ENCODE measurements around the gene PIGR.

PIGR gene

GRCh38 chr1:206958144-206958543 is 11.9 kb upstream of the PIGR start:
- DNase-seq (ENCODE audit: low read depth) = no peak

DNA sequence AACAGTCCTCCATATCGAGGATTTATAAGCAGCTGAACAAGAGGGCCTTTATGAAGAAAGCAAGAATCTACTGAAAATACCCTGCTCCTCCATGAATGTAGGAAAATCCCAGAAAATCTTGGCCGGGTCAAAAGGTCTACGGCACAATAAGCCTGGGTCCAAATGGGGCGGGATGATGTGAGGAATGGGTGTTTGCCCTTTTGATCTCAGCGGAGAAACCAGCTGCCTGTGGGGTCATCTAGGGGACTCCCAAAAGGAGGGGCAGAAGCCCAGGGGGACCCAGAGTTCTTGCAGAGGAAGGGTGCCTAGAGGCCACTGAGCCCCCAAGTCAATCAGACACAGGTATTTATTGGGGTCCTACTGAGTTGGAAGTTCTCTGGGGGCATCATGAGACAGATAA is 11.4 kb upstream of the PIGR start:
- DNase-seq (ENCODE audit: low read depth) = no peak

DNA sequence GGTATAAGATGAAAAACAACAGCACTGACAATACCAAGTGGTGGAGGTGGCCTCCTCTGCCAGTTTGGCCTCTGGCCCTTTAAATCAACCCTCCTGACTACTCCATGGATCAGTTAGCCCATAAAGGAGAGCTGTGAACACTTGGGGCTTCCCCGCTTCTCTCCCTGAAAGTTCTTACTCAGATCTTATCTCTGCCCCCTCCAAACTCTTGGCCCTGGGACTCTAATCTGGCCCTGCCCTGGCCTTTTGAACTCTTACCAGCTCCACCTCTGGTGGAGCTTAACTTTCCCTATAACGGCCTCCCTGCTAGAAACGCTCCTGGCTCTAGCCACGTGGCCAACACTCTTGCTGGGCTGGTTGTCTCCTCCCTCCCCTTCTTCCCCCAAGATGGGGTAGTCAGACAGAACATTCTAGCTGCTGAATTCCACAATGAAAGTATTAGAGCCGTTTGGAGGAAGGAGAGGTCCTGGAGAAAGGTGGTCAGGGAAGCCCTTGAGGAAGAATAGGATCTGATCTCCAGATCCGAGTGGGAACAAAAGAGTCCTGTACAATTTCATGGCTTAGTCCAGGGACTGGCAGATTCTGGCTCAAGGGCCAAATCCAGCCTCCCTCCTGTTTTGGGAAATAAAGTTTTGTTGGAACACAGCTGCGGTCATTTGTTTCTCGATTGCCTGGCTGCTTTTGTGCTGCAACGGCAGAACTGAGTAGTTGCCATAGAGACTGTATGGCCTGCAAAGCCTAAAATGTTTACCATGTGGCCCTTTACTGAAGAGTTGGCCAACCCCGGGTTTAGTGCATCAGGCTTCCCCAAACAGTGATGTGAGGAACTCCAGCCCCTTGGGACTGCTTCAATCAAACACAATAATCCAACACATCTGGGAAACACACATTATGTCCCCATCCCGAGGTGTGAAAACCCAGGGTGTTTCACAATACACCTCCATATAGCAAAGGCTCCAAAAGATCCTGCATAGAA is 9.5 kb upstream of the PIGR start:
- no peak for DNase-seq (ENCODE audit: low read depth)

DNA sequence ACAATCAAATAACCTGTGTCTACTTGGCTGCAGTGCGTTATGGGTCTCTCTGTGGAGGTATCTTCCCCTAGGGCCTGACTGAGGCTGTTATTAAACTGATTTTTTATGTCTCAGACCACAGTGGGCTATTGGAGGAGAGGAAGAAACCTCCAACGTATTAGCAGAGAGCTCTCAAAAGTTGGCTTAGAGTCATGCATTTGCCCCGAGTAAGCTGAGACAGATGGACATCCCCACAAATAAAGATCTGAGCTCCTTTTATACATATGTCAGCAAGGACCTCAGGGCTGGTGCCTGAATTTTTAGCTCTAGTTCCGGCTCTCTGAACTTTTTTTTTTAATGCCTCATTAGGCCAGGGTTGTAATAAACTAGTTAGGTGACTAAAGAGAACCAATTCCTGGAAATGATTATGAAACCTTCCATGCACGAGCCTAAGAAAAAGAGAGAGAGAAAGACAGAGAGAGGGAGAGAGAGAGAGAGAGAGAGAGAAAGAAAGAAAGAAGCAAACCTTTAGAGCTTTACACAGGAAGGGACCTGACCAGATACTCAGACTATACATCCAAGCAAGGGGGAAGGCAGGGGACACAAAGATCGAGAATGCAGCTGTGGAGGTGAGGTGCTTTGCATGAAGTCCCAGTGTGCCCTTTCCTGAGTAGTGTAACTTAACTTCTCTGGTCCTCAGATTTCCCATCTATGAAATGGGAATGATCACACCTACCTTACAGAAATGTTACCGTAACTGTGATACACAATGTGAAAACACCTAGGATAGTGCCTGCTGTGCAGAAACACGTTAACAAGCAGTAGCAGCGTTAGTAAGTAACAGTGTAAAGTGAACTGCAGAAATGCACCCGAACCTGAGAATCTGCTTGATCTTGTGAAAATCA is 8.4 kb upstream of the PIGR start:
- DNase-seq (ENCODE audit: low read depth) = no peak

DNA sequence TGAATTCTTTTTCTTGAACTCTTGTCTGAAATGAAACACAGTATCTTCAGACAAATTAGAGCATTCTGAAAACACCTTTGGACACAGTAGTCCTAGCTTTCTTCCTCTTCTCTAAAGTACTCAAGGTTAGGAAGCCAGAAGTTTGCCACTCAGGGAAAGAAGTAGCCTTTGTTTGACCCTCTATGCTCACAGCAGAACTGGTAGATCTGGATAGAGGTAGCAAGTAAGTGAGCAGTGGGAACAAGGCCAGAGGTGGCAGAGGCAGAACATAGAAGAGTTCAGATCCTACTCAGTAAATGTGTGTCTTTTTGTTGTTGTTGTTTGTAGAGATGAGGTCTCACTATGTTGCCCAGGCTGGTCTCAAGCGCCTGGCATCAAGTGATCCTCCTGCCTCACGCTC is 7.4 kb upstream of the PIGR start:
- DNase-seq (ENCODE audit: low read depth) = no peak

DNA sequence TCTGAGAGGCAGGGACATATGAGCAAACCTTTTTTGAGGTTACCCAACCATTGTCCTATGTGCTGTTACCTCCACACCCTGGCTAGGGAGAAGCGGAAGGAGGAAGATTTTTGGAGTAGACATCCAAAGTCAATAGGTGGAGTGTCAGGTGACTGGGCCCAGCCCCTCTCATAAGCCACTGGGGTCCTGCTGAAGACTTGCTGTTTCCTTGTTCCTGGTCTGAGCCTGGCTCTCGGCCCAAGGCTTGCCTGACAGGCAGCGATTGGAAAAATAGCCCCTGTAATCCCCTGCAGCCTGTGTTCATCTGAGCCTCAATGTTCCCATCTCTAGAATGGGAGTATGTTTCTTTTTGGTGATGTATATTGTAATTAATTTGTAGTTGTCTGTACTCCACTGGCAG is 6.9 kb upstream of the PIGR start:
- DNase-seq (ENCODE audit: low read depth) = no peak

DNA sequence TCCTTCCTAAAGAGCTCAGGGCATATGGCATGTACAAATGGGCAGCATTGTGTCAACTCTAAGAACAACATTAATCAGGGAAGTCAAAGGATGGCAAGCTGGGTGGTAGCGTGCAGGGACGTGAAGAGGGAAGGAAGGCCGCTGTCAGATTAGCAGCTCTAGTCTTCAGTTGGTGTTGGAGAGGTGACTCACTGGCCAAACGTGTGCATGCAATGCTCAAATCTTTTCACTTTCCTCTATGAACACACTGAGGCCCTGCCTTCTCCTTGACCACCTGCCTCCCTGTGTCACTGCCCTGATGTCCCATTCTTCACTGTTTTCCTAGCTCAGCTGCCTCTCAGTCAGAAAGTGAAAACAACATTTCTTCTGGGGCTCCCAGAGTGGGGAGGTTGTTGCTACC is 5.9 kb upstream of the PIGR start:
- DNase-seq (ENCODE audit: low read depth) = no peak

DNA sequence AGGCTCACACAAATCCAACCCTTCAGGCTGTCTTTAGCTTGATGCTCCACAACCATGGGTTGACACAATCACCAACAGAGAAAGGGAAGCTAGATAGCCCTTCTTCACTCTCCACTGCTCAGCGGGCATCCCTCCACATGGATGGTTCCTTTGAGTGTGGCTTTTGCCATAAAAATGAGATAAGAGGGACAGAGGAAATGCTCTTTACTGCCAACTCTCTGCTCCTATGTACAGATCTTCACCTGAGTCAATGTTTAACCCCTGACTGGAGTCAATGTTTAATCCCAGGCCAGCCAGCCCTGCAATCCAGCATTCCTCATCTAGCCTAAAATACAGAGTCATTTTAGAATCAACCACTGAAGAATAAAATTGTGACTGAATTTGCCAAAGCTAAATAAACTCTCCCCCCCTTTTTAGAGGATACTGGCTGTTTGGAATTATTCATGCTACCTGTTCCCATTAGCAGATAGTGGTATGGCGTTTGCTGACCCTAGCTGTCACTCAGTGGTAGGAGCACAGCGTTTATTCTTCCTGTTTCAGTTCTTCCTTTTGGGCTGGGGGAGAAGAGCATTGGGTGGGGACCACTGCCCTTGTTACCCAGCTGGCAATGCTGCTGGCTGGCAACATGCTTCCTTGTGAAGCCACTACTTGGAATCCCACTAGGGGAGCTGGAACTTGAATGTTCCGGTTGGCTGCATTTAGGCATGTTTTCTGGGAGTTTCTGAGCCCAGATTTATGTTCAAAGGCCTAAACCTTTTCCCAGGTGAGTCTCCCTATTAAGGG is 5.2 kb upstream of the PIGR start:
- no peak for DNase-seq (ENCODE audit: low read depth)

- no peak for DNase-seq (ENCODE audit: low read depth)
These were observed 3.4 kb upstream of the PIGR start for GRCh38 chr1:206949641-206950040.

- DNase-seq (ENCODE audit: low read depth) = no peak
These were observed 2.9 kb upstream of the PIGR start for GRCh38 chr1:206949208-206949607.

GRCh38 chr1:206947255-206947654 is 989 bp upstream of the PIGR start:
- no peak for DNase-seq (ENCODE audit: low read depth)

GRCh38 chr1:206945779-206946178 is 487 bp downstream of the PIGR start:
- no peak for DNase-seq (ENCODE audit: low read depth)

DNA sequence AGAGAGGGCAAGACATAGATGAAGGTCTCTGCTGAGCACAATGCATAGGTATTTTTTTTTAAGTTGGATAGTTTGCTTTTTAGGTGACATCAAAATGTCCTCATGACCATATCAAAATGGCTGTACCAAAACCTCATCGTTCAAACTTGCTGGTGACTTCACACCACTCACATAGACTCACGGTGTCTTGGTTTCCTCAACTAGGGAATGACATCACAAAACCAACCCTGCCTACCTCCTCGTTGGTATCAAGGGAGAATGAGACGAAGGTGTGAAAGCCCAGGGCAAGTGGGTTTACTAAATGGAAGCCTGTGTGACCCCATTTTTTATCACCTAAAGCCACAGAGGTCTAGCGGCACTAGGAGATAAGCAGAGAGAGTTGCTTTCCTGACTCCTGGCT is 1.6 kb downstream of the PIGR start:
- DNase-seq (ENCODE audit: low read depth) = no peak

DNA sequence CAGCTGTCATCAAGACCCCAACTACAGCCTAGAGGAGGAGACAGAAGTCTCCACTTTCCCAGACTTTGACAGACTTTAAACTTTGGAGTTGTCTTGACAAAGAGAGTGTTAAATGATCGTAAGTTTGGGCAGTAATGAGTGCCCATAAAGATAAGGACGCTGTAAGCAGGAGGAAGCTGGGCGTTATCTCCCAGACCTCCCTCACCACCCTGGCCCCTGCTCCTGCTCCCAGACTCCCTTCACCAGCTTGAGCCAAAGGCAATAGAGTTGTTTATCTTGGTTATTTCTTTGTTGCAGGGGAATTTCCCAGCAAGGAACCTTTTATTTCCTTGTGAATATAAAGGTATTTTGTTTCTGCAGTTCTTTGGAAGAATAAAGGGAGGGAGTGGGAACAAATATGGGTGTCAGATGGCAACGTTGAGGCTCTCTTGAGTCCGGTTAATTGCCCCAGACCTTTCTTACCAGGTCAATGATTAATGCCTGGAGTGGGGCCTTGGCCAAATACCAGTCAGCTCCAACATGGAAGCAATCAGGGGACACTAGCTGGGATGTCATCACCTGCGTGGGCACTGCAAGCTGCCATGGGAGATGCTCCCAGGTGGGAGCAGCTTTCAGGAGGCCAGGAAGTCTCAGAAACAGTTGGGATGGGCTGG is 4.4 kb downstream of the PIGR start:
- no peak for DNase-seq (ENCODE audit: low read depth)

GRCh38 chr1:206940588-206940936 is 5.7 kb downstream of the PIGR start:
- no peak for DNase-seq (ENCODE audit: low read depth)

- no peak for DNase-seq (ENCODE audit: low read depth)
These were observed 6.3 kb downstream of the PIGR start for GRCh38 chr1:206939841-206940587.

DNA sequence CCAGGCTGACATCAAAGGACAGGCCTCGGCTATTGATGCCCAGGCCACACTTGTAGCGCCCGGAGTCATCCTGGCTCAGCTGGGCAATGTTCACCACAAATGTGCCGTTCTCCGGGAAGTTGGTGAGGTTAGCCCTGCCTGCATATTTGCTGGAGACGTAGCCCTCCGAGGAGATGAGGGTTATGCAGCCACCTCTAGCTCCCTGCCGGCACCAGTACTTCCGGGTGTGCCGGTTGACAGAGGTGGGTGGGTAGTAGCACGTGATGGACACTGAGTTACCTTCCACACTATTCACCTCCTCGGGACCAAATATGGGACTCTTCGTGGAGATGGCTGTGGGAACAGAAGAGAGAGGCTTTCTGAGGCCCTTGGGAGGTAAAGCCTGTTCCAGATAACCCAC is 7.1 kb downstream of the PIGR start:
- DNase-seq (ENCODE audit: low read depth) = no peak

GRCh38 chr1:206937425-206937824 is 8.8 kb downstream of the PIGR start:
- DNase-seq (ENCODE audit: low read depth) = no peak

GRCh38 chr1:206935491-206936067 is 10.7 kb downstream of the PIGR start:
- peak; percentile 65 for DNase-seq (ENCODE audit: low read depth)

GRCh38 chr1:206933333-206933945 is 12.8 kb downstream of the PIGR start:
- DNase-seq (ENCODE audit: low read depth) = peak; percentile 49

Data from activated T-cell treated with anti-CD3 and anti-CD28 coated beads for 48 hours (primary cell).